Lower leg skin (tissue), 3 donors: ENCODE results near the gene GPC5.

Experiments used
- CTCF ChIP-seq, 3 donors: fragments of 450-650 bp; IDR thresholded peaks; one replicate each; pipeline ENCODE4 v1.5.1; 2016; ENCODE audit warnings: antibody characterized with exemption in 3 of 3, mild to moderate bottlenecking in 3 of 3, moderate library complexity in 2 of 3
- POLR2A ChIP-seq, 2 donors: fragments of 450-650 bp; IDR thresholded peaks; one replicate each; pipeline ENCODE4 v1.6.1; 2016 to 2017; ENCODE audit warnings: antibody characterized with exemption in 2 of 2, mild to moderate bottlenecking in 1 of 2, moderate library complexity in 1 of 2

DNA sequence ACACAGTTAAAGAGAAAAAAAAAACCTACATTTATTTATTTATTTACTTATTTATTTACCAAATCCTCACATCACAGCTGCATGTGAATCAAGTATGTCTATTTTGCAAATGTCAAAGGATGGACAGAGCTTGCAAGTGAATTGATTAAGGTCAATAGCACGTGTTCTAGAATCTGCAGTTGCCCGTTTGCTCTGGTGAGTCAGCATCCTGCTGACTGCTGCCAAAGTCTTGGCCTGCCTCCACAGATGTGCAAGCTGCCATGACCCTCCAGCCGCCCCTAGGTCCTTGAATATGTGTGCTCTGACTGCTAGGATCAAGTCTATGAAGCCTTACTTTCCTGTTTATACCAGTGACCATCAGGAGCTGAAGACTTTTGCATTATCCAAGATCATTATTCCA lies 320.6 kb downstream of the GPC5 start:
- TF ChIP-seq CTCF (IDR thresholded peaks at IDR 0.05): no peak
- TF ChIP-seq POLR2A (IDR thresholded peaks at IDR 0.05): no peak
